GM19395 (cell line): ENCODE results near the gene SLC25A45.
"Not testable (repeated sequence)": the region's sequence is repeated elsewhere in the genome, so short reads cannot be mapped to it uniquely, and the experiment has no call there.

Experiments
- ATAC-seq: cut with Tn5 transposase; IDR thresholded peaks from one replicate; pipeline ENCODE4 v1.9.1; 2021; ENCODE audit warnings: mild to moderate bottlenecking, moderate library complexity; ENCODE audit not compliant: unreplicated experiment

The SLC25A45 gene

GRCh38 chr11:65421794-65422632 lies 39.6 kb upstream of the SLC25A45 start:
- ATAC-seq, result no peak

GRCh38 chr11:65420979-65421793 lies 38.7 kb upstream of the SLC25A45 start:
- no peak for ATAC-seq

DNA sequence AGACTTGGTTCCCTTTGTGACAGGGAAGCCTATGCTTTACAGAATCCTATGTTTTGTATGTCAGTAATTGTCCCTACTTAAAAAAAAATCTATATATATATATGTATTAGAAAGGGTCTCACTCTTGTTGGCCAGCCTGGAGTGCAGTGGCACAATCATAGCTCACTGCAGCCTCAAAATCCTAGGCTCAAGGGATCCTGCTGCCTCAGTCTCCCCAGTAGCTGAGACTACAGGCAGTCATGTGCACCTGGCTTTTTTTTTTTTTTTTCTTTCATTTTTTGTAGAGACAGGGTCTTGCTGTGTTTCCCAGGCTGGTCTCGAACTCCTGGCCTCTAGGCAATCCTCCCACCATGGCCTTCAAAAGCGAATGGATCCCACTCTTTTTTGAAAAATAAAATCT lies 38.1 kb upstream of the SLC25A45 start:
- no peak for ATAC-seq

DNA sequence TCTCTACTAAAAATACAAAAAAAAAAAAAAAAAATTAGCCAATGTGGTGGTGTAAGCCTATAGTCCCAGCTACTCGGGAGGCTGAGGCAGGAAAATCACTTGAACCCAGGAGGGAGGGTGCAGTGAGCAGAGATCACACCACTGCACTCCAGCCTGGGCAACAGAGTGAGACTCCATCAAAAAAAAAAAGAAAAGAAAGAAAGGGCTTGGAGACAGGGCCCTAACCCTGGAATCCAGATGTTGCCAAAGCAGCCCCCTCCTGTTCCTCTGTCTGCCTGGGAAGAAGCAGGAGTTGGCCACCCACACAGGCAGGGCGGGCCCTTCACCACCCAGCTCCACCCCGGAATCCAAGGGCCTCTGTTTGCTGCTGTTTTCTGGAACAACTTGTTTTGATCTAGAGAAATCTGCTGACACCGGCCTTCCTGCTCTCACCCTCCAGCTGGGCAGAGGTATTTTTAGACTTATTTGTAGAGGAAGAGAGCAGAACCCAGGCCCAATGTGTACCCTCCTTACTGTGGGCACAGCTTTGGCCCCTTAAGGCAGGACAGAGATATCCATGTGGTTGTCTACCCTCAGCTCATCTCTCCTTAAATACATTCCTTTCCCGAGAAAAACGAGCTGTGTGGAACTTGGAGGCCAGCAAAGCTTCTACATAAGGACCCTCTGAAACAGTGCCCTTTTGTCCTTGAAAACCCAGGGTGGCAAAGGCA lies 37.5 kb upstream of the SLC25A45 start:
- ATAC-seq, result no peak

DNA sequence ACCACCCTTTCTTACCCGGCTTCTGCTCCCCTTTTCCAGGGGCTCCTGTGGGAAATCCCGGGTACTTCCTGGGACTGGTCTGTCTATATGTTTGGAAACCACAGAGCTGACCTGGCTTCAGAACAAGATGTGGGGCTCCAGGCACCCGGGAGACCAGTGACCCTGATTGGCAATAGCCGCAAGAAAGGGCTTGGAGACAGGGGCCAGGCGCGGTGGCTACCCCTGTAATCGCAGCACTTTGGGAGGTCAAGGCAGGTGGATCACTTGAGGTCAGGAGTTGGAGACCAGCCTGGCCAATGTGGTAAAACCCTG lies 37.0 kb upstream of the SLC25A45 start:
- ATAC-seq, result no peak

GRCh38 chr11:65418681-65419459 lies 36.4 kb upstream of the SLC25A45 start:
- ATAC-seq, result peak; percentile 43

- ATAC-seq, result no peak
Observed at GRCh38 chr11:65418431-65418680, 35.9 kb upstream of the SLC25A45 start.

- ATAC-seq, result no peak
Observed at GRCh38 chr11:65417702-65418430, 35.4 kb upstream of the SLC25A45 start.

GRCh38 chr11:65416841-65417701 lies 34.6 kb upstream of the SLC25A45 start:
- ATAC-seq, result no peak

- ATAC-seq, result no peak
Observed at GRCh38 chr11:65416341-65416824, 33.9 kb upstream of the SLC25A45 start.

DNA sequence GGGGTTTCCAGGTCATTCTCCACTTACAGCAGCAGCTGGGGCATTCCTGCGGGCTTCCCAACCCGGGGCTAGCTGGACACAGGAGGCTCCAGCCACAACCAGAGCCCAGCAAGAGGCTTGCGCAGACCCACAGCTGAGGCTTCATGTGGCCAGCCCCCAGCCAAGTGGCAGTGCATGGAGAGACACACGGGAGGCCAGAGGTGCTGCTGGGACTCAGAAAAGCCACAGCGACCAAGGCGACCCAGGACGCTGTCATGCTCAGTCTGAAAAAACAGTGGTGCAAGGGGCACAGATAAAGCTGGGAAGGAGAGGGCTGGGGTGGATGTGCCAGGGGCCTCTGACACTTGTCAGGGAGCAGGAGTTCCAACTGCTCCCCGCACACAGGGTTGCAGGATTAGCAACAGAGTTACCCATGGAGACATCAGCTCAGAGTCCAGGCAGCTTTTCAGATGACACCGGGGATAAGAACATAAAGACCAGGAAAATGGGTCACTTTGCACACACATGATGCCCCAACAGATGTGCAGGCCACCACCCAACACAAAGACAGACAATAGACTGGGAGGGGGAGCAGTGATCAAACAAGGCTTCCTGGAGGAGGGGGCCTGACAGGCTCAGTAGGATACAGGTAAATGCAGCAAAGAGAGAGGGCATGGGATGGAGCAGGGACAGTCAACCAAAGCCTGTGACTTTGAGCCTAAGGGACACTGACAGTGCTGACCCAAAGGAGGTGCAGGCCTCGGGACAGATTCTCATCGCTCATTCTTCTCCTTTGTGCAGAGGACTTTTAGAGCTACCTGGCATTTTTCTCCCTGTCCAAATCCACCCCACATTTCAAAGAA lies 33.3 kb upstream of the SLC25A45 start:
- no peak for ATAC-seq

GRCh38 chr11:65414776-65415498 lies 32.5 kb upstream of the SLC25A45 start:
- no peak for ATAC-seq

- ATAC-seq, result not testable (repeated sequence)
Observed at GRCh38 chr11:65413077-65413664, 30.7 kb upstream of the SLC25A45 start.

DNA sequence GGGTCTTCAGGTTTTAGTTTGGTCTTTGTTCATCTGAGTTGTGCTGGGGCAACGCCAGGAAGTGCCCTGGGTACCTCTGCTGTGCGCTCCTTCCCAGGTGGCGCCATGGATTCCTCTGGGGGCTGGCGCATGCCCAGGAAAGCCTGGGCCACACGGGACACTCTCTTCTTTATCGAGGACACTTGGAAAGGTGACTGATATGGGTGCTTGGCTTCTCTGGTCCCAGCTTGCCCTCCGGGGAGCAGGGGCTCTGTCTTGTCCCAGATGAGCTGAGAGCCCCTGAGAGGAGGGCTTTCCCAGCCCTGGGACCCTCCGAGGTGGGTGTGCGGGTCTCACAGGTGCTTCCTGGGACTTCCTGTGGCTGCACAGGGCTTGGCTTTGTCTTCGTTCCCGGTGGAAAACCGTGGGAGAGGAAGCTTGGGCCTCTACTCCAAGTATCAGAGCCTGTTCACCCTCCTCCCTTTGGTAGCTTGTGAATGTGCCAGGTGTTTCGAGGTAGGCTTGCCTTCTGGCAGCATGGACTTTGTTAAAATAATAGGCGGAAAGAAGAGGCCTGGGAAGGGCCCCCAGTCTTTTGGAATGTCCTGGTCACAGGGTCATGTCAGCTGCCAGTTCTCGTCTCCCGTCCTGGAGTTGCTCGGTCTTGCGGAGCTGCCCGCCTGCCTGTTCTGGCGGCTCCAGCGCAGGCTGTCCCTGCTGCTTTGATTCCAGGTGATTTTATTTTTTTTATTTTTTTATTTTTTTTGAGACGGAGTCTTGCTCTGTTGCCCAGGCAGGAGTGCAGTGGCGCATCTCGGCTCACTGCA lies 30.0 kb upstream of the SLC25A45 start:
- no peak for ATAC-seq

- no peak for ATAC-seq
Observed at GRCh38 chr11:65411681-65412070, 29.2 kb upstream of the SLC25A45 start.

DNA sequence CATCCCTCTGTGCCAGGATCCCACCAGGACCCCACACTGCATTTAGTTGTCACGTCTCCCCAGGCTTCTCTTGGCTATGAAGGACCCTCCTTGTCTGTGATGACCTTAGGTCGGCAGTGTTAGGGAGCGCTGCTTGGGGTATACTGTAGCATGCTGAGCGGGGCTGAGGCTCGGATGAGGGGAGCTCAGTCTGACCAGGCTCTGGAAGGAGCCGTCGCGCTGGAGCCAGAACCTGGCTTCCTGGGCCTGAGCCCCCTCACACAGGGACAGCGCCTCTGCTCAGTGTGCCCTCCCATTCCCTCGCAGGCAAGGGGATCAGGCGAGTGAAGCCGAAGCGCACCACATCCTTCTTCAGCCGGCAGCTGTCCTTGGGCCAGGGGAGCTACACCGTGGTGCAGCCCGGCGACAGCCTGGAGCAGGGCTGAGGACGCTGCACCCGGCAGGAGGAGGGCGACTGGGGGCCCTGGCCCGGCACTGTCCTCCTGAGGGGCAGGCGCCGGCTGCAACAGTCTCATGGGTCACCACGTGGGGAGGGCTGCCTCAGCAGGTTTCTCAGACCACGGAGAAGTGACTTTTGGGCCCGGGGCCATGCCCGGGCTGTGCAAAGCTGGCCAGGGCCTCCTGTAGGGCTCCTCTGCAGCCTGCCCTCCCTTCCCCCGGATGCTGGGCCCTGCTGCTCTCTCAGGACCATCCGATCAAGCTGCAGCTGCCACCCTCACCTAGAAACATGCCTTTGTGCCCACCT lies 28.7 kb upstream of the SLC25A45 start:
- ATAC-seq, result no peak
